Stimulated activated naive CD8-positive, alpha-beta T cell treated with anti-CD3 and anti-CD28 coated beads, Interleukin-15, Interleukin-2, amounts not matched to agents 100 ng/mL and 50 ng/mL, for 24 hours (primary cell): ENCODE measurements around the gene NPEPPS.
"Not testable (repeated sequence)": the region's sequence is repeated elsewhere in the genome, so short reads cannot be mapped to it uniquely, and the experiment has no call there.

ENCODE experiments used
- H3K27ac Mint-ChIP-seq: one replicate; pipeline ENCODE4 v1.8.0; 2021; ENCODE audit warnings: mild to moderate bottlenecking, mixed read lengths
- H3K27me3 Mint-ChIP-seq: one replicate; pipeline ENCODE4 v1.8.0; 2021; ENCODE audit warnings: mixed read lengths
- H3K36me3 Mint-ChIP-seq: one replicate; pipeline ENCODE4 v1.8.0; 2021; ENCODE audit warnings: low read depth, mixed read lengths
- H3K4me1 Mint-ChIP-seq: one replicate; pipeline ENCODE4 v1.8.0; 2021; ENCODE audit warnings: low read depth, mixed read lengths
- H3K4me3 Mint-ChIP-seq: one replicate; pipeline ENCODE4 v1.8.0; 2021; ENCODE audit warnings: mild to moderate bottlenecking, mixed read lengths
- H3K9me3 Mint-ChIP-seq: one replicate; pipeline ENCODE4 v1.8.0; 2021; ENCODE audit warnings: mixed read lengths

The NPEPPS gene, protein sequence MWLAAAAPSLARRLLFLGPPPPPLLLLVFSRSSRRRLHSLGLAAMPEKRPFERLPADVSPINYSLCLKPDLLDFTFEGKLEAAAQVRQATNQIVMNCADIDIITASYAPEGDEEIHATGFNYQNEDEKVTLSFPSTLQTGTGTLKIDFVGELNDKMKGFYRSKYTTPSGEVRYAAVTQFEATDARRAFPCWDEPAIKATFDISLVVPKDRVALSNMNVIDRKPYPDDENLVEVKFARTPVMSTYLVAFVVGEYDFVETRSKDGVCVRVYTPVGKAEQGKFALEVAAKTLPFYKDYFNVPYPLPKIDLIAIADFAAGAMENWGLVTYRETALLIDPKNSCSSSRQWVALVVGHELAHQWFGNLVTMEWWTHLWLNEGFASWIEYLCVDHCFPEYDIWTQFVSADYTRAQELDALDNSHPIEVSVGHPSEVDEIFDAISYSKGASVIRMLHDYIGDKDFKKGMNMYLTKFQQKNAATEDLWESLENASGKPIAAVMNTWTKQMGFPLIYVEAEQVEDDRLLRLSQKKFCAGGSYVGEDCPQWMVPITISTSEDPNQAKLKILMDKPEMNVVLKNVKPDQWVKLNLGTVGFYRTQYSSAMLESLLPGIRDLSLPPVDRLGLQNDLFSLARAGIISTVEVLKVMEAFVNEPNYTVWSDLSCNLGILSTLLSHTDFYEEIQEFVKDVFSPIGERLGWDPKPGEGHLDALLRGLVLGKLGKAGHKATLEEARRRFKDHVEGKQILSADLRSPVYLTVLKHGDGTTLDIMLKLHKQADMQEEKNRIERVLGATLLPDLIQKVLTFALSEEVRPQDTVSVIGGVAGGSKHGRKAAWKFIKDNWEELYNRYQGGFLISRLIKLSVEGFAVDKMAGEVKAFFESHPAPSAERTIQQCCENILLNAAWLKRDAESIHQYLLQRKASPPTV

DNA sequence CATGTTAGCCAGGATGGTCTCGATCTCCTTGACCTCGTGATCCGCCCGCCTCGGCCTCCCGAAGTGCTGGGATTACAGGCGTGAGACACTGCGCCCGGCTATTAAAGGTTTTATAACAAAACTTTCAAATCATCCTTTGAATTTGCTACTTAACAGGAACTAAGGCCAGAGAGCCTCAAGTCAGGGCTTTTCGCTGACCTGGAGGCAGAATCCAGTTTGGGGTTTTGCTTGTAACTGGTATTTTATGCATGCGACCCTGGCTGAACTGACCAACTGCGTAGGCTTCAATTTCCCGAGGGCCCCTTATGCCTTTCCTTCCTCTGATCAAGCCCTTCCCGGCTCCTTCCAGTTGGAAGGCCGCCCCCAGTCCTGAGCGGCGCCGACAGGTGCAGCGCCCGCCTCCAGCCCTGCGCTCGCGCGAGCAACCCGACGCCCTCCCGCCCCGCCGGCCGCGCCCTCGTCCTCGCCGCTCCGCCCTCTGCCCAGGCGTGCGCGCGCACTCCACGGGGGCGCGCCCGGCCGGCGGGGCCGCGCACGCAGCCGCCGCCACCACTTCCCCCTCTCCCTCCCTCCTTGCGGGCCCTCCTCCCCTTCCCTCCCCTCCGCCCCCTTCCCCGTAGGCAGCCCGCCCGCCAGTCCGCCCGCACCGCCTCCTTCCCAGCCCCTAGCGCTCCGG lies at the start of gene NPEPPS:
TSS of gene NPEPPS (plus strand) at position 552 of the 676 bp plus-strand sequence. CDS start 193 bp downstream, outside the sequence.
- Mint-ChIP-seq H3K4me3 (peak within 1 kb of the TSS; percentile 92), H3K27ac (peak within 1 kb of the TSS; percentile 88), H3K4me1 (peaks cover 12% of the 10 kb centered on the region)
- not testable (repeated sequence) for H3K27me3 Mint-ChIP-seq, H3K9me3 Mint-ChIP-seq, H3K36me3 Mint-ChIP-seq

DNA sequence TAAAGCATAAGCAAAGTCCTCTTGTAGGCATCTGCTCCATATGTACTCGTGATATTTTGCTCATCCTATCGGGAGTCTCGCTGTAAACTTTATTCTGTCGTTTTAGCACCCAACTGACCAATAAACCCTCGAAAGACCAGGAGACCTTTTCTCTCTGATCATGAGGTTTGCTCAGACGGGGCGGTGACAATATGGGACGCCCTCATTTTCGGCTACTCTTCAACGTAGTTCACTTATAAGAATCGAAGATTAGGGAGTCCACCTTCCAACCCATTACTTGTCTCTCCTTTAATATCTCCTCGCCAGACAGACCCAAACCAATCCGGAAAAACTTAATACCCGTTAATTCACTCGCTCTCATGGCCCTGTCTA lies 39.1 kb upstream of the NPEPPS start:
- not testable (repeated sequence) for H3K27me3 Mint-ChIP-seq, H3K36me3 Mint-ChIP-seq, H3K9me3 Mint-ChIP-seq
- H3K4me3 Mint-ChIP-seq: peak overlapping the region; percentile 94
- peak overlapping the region; percentile 96 for H3K27ac Mint-ChIP-seq
- H3K4me1 Mint-ChIP-seq: peaks cover 17% of the 10 kb centered on the region

DNA sequence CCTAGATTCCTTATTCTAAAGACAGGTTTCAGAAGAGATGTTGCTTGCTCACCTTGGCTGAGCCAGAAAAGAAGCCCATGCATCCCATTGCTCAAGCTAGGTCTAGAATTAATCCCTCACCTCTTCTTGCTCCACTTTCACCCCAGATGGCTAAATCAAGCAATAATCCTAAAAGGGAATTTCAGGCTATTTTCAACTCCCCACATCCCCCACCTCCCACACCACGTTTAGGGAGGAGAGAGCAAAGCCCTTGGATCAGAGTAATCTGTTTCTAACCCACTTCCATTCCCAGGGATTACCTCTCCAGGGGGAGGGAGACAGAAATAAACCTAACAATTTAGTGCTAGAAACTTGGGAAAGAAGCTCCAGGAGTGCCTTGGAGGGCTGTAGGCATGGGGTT lies 31.8 kb upstream of the NPEPPS start:
- peaks cover 18% of the 10 kb centered on the region for H3K4me1 Mint-ChIP-seq
- H3K27me3 Mint-ChIP-seq, H3K9me3 Mint-ChIP-seq, H3K36me3 Mint-ChIP-seq, H3K4me3 Mint-ChIP-seq, H3K27ac Mint-ChIP-seq: not testable (repeated sequence)

DNA sequence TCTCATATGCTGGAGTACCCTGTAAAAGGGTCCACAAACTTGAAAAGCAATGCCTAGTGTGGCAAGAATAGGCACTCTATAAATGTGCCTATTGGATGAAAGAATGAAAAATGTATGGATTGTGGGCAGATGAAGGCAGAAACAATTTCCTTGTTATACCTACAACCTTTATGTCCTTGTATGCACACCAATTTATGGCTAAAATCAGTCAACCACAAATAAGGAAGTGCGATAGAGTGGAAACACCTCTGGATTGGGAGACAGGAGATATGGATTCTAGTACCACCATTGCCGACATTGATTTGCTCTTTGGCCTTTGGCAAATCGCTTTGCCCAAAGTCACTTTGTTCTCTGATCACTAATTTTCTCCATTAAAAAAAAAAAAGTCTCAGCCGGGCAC lies 31.4 kb upstream of the NPEPPS start:
- H3K36me3 Mint-ChIP-seq, H3K27me3 Mint-ChIP-seq, H3K9me3 Mint-ChIP-seq, H3K4me3 Mint-ChIP-seq, H3K27ac Mint-ChIP-seq: not testable (repeated sequence)
- peaks cover 18% of the 10 kb centered on the region for H3K4me1 Mint-ChIP-seq

DNA sequence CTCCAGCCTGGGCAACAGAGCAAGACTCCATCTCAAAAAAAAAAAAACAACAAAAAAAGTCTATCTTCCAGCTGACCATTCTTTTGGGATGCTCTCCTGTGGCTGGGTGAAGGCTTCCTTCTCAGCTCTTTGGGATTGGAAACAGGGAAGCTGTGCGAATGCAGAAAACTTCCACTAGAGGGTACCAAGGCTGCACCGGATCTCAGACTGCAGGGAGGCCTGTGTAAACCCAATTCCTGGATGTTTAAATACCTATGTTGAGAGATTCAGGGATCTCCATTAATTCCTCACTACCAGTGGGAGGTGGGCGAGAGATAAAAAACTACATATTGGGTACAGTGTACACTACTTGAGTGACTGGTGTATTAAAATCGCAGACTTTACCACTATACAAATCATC lies 30.3 kb upstream of the NPEPPS start:
- H3K4me1 Mint-ChIP-seq: peaks cover 18% of the 10 kb centered on the region
- H3K27me3 Mint-ChIP-seq, H3K36me3 Mint-ChIP-seq, H3K4me3 Mint-ChIP-seq, H3K9me3 Mint-ChIP-seq, H3K27ac Mint-ChIP-seq: not testable (repeated sequence)

DNA sequence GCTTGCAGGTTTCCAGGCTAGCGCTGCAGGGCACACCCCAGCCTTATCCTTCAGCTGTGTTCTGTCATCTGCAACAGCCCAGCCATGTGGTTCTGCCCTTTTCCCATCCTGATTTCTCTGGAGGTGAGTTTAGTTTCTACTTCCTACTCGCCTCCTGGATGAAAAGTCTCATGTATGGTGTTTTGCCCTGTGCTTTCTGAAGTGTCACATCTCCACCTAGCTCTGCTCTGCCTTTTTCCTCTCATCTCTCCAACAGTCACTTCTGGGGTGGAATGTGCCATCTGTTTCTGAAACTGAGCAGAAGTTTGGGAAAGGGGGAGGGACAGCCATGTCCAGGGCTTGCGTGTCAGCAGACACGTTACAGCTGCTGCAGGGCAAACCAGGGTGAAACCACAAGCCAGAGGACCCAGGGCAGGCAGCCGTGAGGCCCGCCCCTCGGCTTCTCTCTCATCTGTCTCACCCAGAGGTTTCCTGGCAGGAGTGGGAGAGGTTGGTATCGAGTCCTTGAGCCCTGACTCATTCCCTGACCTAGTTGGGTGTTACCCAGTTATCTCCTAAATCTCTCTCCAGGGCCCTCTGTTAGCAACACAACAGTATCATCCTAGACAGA lies 28.7 kb upstream of the NPEPPS start:
- H3K4me3 Mint-ChIP-seq: peak overlapping the region; percentile 64
- not testable (repeated sequence) for H3K27me3 Mint-ChIP-seq, H3K9me3 Mint-ChIP-seq, H3K36me3 Mint-ChIP-seq
- peaks cover 18% of the 10 kb centered on the region for H3K4me1 Mint-ChIP-seq
- peak overlapping the region; percentile 85 for H3K27ac Mint-ChIP-seq

DNA sequence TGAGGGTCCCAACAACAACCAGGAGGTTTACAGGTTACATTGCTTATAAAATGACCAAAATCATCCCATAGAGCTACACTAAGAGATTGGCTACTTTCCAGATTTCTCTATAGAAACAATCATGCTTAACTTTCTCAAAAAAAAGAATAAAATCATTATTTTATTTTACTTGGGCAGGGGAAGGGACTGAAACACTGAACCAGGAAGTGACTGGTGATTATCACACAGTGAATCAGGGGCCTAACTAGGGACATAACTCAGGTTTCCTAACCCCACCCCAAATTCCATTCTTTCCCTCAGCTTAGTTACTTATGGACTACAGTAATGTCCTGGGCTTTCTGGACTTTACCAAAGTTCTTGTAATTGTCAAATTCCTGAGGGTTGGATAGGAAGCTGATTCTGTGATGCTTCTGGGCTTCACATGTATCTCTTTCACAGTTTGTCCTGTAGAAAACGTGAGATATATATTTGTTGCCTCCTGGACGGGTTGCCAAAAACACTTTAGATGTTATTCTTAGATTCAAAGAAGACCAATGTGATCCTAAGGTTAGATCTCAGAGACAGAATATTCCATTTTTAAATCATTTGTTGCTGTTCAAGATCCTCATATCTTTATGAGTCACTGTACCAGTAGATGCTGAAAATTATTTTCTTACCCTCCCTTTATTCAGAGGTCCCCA lies 28.0 kb upstream of the NPEPPS start:
- not testable (repeated sequence) for H3K36me3 Mint-ChIP-seq, H3K27me3 Mint-ChIP-seq, H3K9me3 Mint-ChIP-seq, H3K4me3 Mint-ChIP-seq
- peaks cover 18% of the 10 kb centered on the region for H3K4me1 Mint-ChIP-seq
- peak overlapping the region; percentile 81 for H3K27ac Mint-ChIP-seq

DNA sequence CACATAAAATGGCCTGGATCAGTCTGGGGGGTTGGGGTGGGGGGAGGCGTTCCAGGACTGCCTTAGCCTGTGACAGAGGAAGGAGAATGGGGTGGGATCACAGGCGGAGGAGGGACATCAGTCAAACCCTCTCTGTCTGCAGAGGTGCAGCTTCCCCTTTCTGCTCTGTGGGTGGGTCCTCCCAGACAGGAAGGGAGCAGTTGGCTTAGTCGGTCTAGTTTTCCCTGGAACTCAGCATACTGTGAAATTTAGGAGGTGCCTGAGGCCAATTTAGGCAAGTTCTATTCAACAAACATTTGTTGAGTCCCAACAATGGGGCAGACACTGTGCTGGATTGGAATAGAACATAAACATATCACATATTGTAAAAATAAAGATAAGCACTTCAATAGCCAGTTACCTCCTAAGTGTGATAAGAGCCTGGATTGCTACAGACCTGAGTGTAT lies 19.2 kb upstream of the NPEPPS start:
- not testable (repeated sequence) for H3K4me3 Mint-ChIP-seq, H3K9me3 Mint-ChIP-seq, H3K4me1 Mint-ChIP-seq, H3K36me3 Mint-ChIP-seq, H3K27me3 Mint-ChIP-seq, H3K27ac Mint-ChIP-seq

DNA sequence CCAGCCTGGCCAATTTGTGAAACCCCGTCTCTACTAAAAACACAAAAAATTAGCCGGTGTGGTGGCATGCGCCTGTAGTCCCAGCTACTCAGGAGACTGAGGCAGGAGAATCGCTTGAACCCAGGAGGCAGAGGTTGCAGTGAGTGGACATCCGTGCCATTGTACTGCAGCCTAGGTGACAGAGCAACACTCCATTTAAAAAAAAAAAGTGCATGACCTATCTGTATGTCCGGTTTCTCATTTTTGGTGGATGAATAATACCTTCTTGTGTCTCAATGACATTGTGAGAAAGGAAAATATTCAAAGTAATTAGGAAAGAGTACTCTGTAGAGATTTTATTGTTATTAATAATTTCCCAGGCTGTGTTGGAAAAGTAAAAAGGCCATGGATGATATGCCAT lies 17.6 kb upstream of the NPEPPS start:
- H3K27me3 Mint-ChIP-seq, H3K9me3 Mint-ChIP-seq, H3K4me1 Mint-ChIP-seq, H3K27ac Mint-ChIP-seq, H3K4me3 Mint-ChIP-seq, H3K36me3 Mint-ChIP-seq: not testable (repeated sequence)

DNA sequence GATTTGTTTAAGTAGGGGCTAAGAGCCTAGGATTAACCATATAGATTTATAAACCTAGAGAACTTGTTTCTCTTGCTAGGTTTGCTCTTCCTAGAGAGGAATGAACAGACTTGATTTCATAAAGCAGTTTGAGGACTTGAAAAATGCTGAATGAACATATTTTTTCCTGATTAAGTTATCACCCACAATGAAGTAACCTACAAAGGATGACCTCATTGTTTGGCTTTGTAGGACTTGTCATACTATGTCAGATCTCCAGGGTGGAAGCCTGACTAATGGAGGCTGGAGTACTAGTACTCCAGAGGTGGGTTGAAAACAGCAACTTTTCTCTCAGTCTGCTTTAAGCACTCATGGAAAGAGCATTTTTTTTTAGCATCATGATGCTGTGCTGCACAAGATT lies 12.0 kb upstream of the NPEPPS start:
- H3K36me3 Mint-ChIP-seq, H3K27me3 Mint-ChIP-seq, H3K27ac Mint-ChIP-seq, H3K9me3 Mint-ChIP-seq, H3K4me3 Mint-ChIP-seq, H3K4me1 Mint-ChIP-seq: not testable (repeated sequence)

DNA sequence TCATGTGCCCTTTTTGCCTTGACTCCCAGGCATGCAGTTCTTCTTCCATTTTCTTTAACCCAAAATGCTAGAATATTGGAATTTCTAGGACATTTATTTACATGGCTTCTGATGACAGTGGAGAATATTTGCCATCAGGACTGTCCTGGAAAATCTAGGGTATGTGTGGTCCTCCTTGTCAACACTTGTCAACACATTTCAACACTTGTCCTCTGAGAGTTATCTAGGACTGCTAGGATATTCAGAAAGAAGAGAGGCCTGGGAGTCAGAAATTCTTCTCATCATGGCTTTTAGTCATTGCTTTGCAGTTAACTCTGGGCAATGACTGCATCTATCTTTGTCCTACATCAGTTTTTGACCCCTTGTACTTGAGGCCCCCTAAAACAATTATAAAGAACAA lies 11.5 kb upstream of the NPEPPS start:
- H3K27ac Mint-ChIP-seq, H3K27me3 Mint-ChIP-seq, H3K4me3 Mint-ChIP-seq, H3K4me1 Mint-ChIP-seq, H3K36me3 Mint-ChIP-seq, H3K9me3 Mint-ChIP-seq: not testable (repeated sequence)

DNA sequence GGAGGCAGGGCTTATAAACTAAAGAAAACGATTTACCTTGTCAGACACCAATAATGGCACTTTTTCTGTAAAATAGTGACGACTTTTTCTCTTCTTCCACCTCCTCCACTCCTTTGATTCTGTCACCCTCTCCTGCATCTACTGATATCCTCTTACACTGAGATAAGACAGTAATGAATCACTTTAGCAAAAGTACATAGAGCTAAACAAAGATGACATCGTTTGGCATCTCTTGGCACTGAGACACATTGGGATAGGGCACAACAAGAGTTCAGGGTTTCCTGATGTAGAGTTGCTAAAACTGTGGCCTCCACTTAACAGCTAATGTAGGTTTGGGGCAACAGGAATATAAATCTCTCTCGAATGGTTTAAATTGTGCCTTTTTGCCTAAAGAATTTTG lies 10.6 kb upstream of the NPEPPS start:
- not testable (repeated sequence) for H3K4me1 Mint-ChIP-seq, H3K36me3 Mint-ChIP-seq, H3K27me3 Mint-ChIP-seq, H3K9me3 Mint-ChIP-seq, H3K27ac Mint-ChIP-seq, H3K4me3 Mint-ChIP-seq

DNA sequence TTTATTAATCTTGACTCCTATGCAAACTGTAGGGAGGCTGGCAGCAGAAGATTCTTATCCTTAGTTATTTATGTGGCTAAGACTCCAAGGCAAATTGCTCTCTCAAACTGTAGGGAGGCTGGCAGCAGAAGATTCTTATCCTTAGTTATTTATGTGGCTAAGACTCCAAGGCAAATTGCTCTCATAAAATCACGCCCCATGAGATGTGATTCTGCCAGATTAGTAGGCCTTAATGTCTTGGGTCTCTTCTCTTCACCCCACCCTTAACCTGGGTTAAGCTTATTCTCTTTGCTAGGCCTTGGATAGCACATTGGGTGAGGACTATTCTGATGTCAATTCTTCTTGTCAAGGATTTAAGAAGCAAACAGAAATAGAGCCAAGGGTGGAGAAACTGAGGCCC lies 9.5 kb upstream of the NPEPPS start:
- H3K4me1 Mint-ChIP-seq, H3K4me3 Mint-ChIP-seq, H3K27ac Mint-ChIP-seq, H3K36me3 Mint-ChIP-seq, H3K27me3 Mint-ChIP-seq, H3K9me3 Mint-ChIP-seq: not testable (repeated sequence)

DNA sequence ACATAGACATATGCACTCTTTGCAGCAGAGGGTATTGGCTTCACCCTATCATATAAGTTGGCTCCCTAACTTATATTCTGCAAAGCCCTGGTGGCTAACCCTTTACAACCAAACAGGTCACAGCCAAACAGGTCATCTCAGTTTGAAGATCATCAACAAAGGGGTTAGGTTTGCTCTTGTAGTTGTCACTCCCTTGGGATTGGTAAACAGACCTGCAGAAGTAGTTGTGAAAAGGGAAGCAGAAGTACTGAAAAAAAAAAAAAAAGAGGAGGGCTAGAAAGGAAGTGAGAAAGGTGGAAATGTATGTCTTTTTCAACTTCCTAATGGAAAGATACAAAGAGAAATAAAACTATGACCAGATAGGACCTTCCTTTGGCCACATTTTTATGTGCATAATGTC lies 8.6 kb upstream of the NPEPPS start:
- H3K4me3 Mint-ChIP-seq, H3K9me3 Mint-ChIP-seq, H3K4me1 Mint-ChIP-seq, H3K27ac Mint-ChIP-seq, H3K27me3 Mint-ChIP-seq, H3K36me3 Mint-ChIP-seq: not testable (repeated sequence)
